Mesothelial cell of epicardium (in vitro differentiated cells): ENCODE measurements around the gene OR6S1. TPM values are rescaled to one million over a fixed set of nuclear protein-coding genes. Genes with fewer than 3 reads are reported as not detected.
A peak's percentile ranks its signal among the peaks of the same experiment; 100 is the strongest.

Experiments
- DNase-seq, 2 experiments: peaks; one replicate each; pipeline ENCODE4 v3.0.0; 2021; ENCODE audit warnings: low spot score in 2 of 2; ENCODE audit not compliant: unreplicated experiment in 2 of 2
- H3K27ac Mint-ChIP-seq: 2 replicates; pipeline ENCODE4 v1.8.0; 2021; ENCODE audit warnings: mixed read lengths
- H3K27me3 Mint-ChIP-seq: 2 replicates; pipeline ENCODE4 v1.8.0; 2021; ENCODE audit warnings: low read depth, mixed read lengths
- H3K36me3 Mint-ChIP-seq: 2 replicates; pipeline ENCODE4 v1.8.0; 2021; ENCODE audit warnings: mixed read lengths
- H3K4me1 Mint-ChIP-seq: 2 replicates; pipeline ENCODE4 v1.8.0; 2021; ENCODE audit warnings: mixed read lengths
- H3K4me3 Mint-ChIP-seq: 2 replicates; pipeline ENCODE4 v1.8.0; 2021; ENCODE audit warnings: mild to moderate bottlenecking, moderate library complexity, mixed read lengths
- H3K9me3 Mint-ChIP-seq: 2 replicates; pipeline ENCODE4 v1.8.0; 2021; ENCODE audit warnings: mixed read lengths
- CTCF ChIP-seq: fragments of 200-600 bp; sonication (generic); IDR thresholded peaks from one replicate; pipeline ENCODE4 v1.5.0; 2021; ENCODE audit warnings: antibody characterized with exemption; ENCODE audit not compliant: unreplicated experiment
- total RNA-seq: library from RNA; stranded (reverse); gene quantifications from 3 replicates; pipeline ENCODE4 v1.2.1, GENCODE V29; 2021

Gene OR6S1
- total RNA-seq, 1 donor from 2014 or later, result not detected

- TF ChIP-seq CTCF, result no peak
- H3K27me3 Mint-ChIP-seq, result peaks cover 89% of the 10 kb centered on the region
- H3K9me3 Mint-ChIP-seq, result peaks cover 13% of the 10 kb centered on the region
- peak overlapping the region; percentile 77 for H3K4me3 Mint-ChIP-seq
- H3K36me3 Mint-ChIP-seq, result no peaks in the 10 kb centered on the region
- H3K4me1 Mint-ChIP-seq, result peaks cover 45% of the 10 kb centered on the region
- DNase-seq, result peak in 1 of 2 experiments; percentile 58
- peak overlapping the region; percentile 52 for H3K27ac Mint-ChIP-seq
These were observed 11.0 kb downstream of the OR6S1 start for GRCh38 chr14:20630340-20631022.

GRCh38 chr14:20628063-20628854 is 13.2 kb downstream of the OR6S1 start:
- peaks cover 86% of the 10 kb centered on the region for H3K27me3 Mint-ChIP-seq
- no peak overlapping the region for H3K4me3 Mint-ChIP-seq
- peaks cover 59% of the 10 kb centered on the region for H3K4me1 Mint-ChIP-seq
- no peak for DNase-seq
- TF ChIP-seq CTCF, result no peak
- no peaks in the 10 kb centered on the region for H3K9me3 Mint-ChIP-seq
- no peaks in the 10 kb centered on the region for H3K36me3 Mint-ChIP-seq
- no peak overlapping the region for H3K27ac Mint-ChIP-seq

- Mint-ChIP-seq H3K27me3 (peaks cover 85% of the 10 kb centered on the region), H3K36me3 (no peaks in the 10 kb centered on the region), H3K27ac (no peak overlapping the region), H3K4me3 (no peak overlapping the region), H3K4me1 (peaks cover 55% of the 10 kb centered on the region), H3K9me3 (no peaks in the 10 kb centered on the region)
- TF ChIP-seq CTCF, result no peak
- DNase-seq, result no peak
These were observed 14.0 kb downstream of the OR6S1 start for GRCh38 chr14:20627346-20628027.

- TF ChIP-seq CTCF, result no peak
- H3K9me3 Mint-ChIP-seq, result no peaks in the 10 kb centered on the region
- no peaks in the 10 kb centered on the region for H3K36me3 Mint-ChIP-seq
- peak overlapping the region; percentile 58 for H3K4me3 Mint-ChIP-seq
- peaks cover 81% of the 10 kb centered on the region for H3K27me3 Mint-ChIP-seq
- no peak overlapping the region for H3K27ac Mint-ChIP-seq
- no peak for DNase-seq
- peaks cover 51% of the 10 kb centered on the region for H3K4me1 Mint-ChIP-seq
These were observed 15.2 kb downstream of the OR6S1 start for GRCh38 chr14:20626274-20626673.

- peaks cover 68% of the 10 kb centered on the region for H3K27me3 Mint-ChIP-seq
- H3K4me3 Mint-ChIP-seq, result peak overlapping the region; percentile 58
- TF ChIP-seq CTCF, result no peak
- no peaks in the 10 kb centered on the region for H3K36me3 Mint-ChIP-seq
- no peaks in the 10 kb centered on the region for H3K9me3 Mint-ChIP-seq
- H3K27ac Mint-ChIP-seq, result no peak overlapping the region
- peaks cover 45% of the 10 kb centered on the region for H3K4me1 Mint-ChIP-seq
- DNase-seq, result no peak
These were observed 16.9 kb downstream of the OR6S1 start for GRCh38 chr14:20624495-20625070.
